HepG2 (cell line): Measurements from ENCODE around the gene CA6. TPM values are rescaled to one million over a fixed set of nuclear protein-coding genes. Genes with fewer than 3 reads are reported as not detected.

Experiments used
- ARNTL ChIP-seq: sonication (generic); formaldehyde crosslinking; IDR thresholded peaks from 2 replicates; pipeline ENCODE4 v1.4.0; 2020; ENCODE audit warnings: mild to moderate bottlenecking, missing genetic modification reagents
- DR1 ChIP-seq: sonication (generic); formaldehyde crosslinking; IDR thresholded peaks from 2 replicates; pipeline ENCODE4 v1.8.0; 2021; ENCODE audit warnings: mild to moderate bottlenecking, missing genetic modification reagents, inconsistent platforms
- EP300 ChIP-seq, 3 experiments: sonication (generic) in 1 of 3; formaldehyde crosslinking in 1 of 3; IDR thresholded peaks; 2 replicates each; pipeline versions ENCODE4 v1.5.1 to v1.6.1; 2011 to 2020; ENCODE audit warnings: low read depth in 2 of 3, low read length in 2 of 3, borderline replicate concordance in 1 of 3, improper control_type of control experiment in 1 of 3, mild to moderate bottlenecking in 1 of 3, missing genetic modification reagents in 1 of 3, moderate library complexity in 1 of 3
- GFI1 ChIP-seq: sonication (generic); formaldehyde crosslinking; IDR thresholded peaks from 2 replicates; pipeline ENCODE4 v1.5.0; 2020; ENCODE audit warnings: missing genetic modification reagents, mild to moderate bottlenecking, borderline replicate concordance
- HHEX ChIP-seq: IDR thresholded peaks from 2 replicates; pipeline ENCODE4 v1.6.1; 2016; ENCODE audit warnings: control low read depth
- JUN ChIP-seq: sonication (generic); formaldehyde crosslinking; IDR thresholded peaks from 2 replicates; pipeline ENCODE4 v1.4.0; 2020; ENCODE audit warnings: mild to moderate bottlenecking, missing genetic modification reagents
- KDM5B ChIP-seq: sonication (generic); formaldehyde crosslinking; IDR thresholded peaks from 2 replicates; pipeline ENCODE4 v1.4.0; 2020; ENCODE audit warnings: missing genetic modification reagents, mild to moderate bottlenecking, borderline replicate concordance
- NFRKB ChIP-seq: fragments of 450-650 bp; IDR thresholded peaks from 2 replicates; pipeline ENCODE4 v1.6.1; 2017
- RXRB ChIP-seq: IDR thresholded peaks from 2 replicates; pipeline ENCODE4 v1.6.1; 2016; ENCODE audit warnings: borderline replicate concordance, missing genetic modification reagents, missing compliant biosample characterization
- ZBTB1 ChIP-seq: sonication (generic); formaldehyde crosslinking; IDR thresholded peaks from 2 replicates; pipeline ENCODE4 v1.4.0; 2020; ENCODE audit warnings: missing genetic modification reagents, borderline replicate concordance
- ZMYM4 ChIP-seq: sonication (generic); formaldehyde crosslinking; IDR thresholded peaks from 2 replicates; pipeline ENCODE4 v1.8.1; 2023; ENCODE audit warnings: mild to moderate bottlenecking, missing genetic modification reagents
- ZNF317 ChIP-seq: sonication (generic); formaldehyde crosslinking; IDR thresholded peaks from 2 replicates; pipeline ENCODE4 v1.5.0; 2020; ENCODE audit warnings: mild to moderate bottlenecking, missing genetic modification reagents
- ZNF441 ChIP-seq: sonication (generic); formaldehyde crosslinking; IDR thresholded peaks from 2 replicates; pipeline ENCODE4 v1.7.0; 2021; ENCODE audit warnings: missing genetic modification reagents, borderline replicate concordance
- ZNF83 ChIP-seq: sonication (generic); formaldehyde crosslinking; IDR thresholded peaks from 2 replicates; pipeline ENCODE4 v1.4.0; 2020; ENCODE audit warnings: missing genetic modification reagents, mild to moderate bottlenecking, borderline replicate concordance
- polyA plus RNA-seq, 8 experiments: library from polyadenylated mRNA; depleted of rRNA in 3 of 8; stranded (reverse) in 7 of 8; unstranded in 1 of 8; fragments of >200 nt; fragmentation: Illumina TruSeq in 4 of 8; extraction: Trizol in 4 of 8; gene quantifications; 2 replicates each; pipeline versions ENCODE4 v1.2.1 to v1.2.3, GENCODE V29; 2011 to 2016; ENCODE audit warnings: low read depth in 4 of 8, missing spikeins in 1 of 8, mixed read lengths in 1 of 8; ENCODE audit not compliant: insufficient read depth in 1 of 8
- total RNA-seq, 5 experiments: library from RNA; depleted of rRNA; stranded (reverse); fragments of >200 nt; fragmentation: Illumina TruSeq; extraction: Trizol; gene quantifications; 2 replicates each; pipeline ENCODE4 v1.2.3, GENCODE V29; 2016; ENCODE audit warnings: low read depth in 1 of 5
- TF ChIP-seq, protein P1 (sequence below): sonication (generic); formaldehyde crosslinking; IDR thresholded peaks from 2 replicates; pipeline ENCODE4 v1.5.0; 2020; ENCODE audit warnings: mild to moderate bottlenecking, missing genetic modification reagents
- TF ChIP-seq, protein P2 (sequence below): sonication (generic); formaldehyde crosslinking; IDR thresholded peaks from 2 replicates; pipeline ENCODE4 v1.5.0; 2020; ENCODE audit warnings: mild to moderate bottlenecking, missing genetic modification reagents, moderate library complexity
- TF ChIP-seq, protein P3 (sequence below): sonication (generic); formaldehyde crosslinking; IDR thresholded peaks from one replicate; pipeline ENCODE4 v1.5.1; 2020; ENCODE audit warnings: mild to moderate bottlenecking, missing genetic modification reagents; ENCODE audit errors: not compliant biosample characterization

The CA6 gene
- total and polyA plus RNA-seq, 2 of the 13 experiments (the other 11 are each of a cell fraction or from before 2014, with no cell fraction given): not detected

DNA sequence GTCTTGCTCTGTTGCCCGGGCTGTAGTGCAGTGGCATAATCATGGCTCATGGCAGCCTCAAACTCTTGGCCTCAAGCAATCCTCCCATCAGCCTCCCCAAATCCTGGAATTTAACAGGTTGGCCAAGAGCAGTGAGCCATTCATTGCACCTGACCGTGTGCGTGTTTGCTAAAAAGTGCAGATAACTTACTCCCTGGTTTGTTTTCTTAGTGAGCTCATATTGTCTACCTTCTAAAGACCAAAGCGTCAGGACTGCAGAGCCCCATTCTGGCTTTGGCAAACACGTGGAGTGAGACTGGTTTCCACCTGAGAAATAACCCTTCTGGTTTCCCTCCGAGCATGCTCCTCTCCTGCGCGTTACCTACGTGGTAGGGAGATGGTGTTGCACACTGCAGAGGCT, 32.2 kb upstream of the CA6 start (continued):
- TF ChIP-seq ZMYM4 (CRISPR knock-in tag) (peak; percentile 45; the same call in 1 of the 2 replicates), KDM5B (CRISPR knock-in tag) (0 out of 2 replicates have a peak, but pooled peaks have one; percentile 32), EP300 (IDR thresholded peaks at IDR 0.05; ENCODE audit: low read depth in 2 of 2, low read length in 2 of 2) (no peak; a peak in 1 of 4 replicates), EP300 (CRISPR knock-in tag; IDR thresholded peaks at IDR 0.05; ENCODE audit: borderline replicate concordance) (peak; percentile 32; the same call in 1 of the 2 replicates), ZNF317 (CRISPR knock-in tag) (peak; percentile 37; the same call in 1 of the 2 replicates), ZBTB1 (CRISPR knock-in tag) (no peak), DR1 (CRISPR knock-in tag) (no peak), RXRB (CRISPR knock-in tag) (peak; percentile 77), HHEX (0 out of 2 replicates have a peak, but pooled peaks have one; percentile 19), JUN (CRISPR knock-in tag) (peak; percentile 79), GFI1 (CRISPR knock-in tag) (no peak), NFRKB (no peak), ZNF441 (peak; percentile 76; the same call in 1 of the 2 replicates), ARNTL (CRISPR knock-in tag) (peak; percentile 99), ZNF83 (CRISPR knock-in tag) (0 out of 2 replicates have a peak, but pooled peaks have one; percentile 61)
- TF ChIP-seq, protein P1, sequence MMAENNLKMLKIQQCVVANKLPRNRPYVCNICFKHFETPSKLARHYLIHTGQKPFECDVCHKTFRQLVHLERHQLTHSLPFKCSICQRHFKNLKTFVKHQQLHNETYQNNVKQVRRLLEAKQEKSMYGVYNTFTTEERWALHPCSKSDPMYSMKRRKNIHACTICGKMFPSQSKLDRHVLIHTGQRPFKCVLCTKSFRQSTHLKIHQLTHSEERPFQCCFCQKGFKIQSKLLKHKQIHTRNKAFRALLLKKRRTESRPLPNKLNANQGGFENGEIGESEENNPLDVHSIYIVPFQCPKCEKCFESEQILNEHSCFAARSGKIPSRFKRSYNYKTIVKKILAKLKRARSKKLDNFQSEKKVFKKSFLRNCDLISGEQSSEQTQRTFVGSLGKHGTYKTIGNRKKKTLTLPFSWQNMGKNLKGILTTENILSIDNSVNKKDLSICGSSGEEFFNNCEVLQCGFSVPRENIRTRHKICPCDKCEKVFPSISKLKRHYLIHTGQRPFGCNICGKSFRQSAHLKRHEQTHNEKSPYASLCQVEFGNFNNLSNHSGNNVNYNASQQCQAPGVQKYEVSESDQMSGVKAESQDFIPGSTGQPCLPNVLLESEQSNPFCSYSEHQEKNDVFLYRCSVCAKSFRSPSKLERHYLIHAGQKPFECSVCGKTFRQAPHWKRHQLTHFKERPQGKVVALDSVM (CRISPR knock-in tag): peak; percentile 89
- TF ChIP-seq, protein P2, sequence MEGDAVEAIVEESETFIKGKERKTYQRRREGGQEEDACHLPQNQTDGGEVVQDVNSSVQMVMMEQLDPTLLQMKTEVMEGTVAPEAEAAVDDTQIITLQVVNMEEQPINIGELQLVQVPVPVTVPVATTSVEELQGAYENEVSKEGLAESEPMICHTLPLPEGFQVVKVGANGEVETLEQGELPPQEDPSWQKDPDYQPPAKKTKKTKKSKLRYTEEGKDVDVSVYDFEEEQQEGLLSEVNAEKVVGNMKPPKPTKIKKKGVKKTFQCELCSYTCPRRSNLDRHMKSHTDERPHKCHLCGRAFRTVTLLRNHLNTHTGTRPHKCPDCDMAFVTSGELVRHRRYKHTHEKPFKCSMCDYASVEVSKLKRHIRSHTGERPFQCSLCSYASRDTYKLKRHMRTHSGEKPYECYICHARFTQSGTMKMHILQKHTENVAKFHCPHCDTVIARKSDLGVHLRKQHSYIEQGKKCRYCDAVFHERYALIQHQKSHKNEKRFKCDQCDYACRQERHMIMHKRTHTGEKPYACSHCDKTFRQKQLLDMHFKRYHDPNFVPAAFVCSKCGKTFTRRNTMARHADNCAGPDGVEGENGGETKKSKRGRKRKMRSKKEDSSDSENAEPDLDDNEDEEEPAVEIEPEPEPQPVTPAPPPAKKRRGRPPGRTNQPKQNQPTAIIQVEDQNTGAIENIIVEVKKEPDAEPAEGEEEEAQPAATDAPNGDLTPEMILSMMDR (CRISPR knock-in tag): no peak
- TF ChIP-seq, protein P3, sequence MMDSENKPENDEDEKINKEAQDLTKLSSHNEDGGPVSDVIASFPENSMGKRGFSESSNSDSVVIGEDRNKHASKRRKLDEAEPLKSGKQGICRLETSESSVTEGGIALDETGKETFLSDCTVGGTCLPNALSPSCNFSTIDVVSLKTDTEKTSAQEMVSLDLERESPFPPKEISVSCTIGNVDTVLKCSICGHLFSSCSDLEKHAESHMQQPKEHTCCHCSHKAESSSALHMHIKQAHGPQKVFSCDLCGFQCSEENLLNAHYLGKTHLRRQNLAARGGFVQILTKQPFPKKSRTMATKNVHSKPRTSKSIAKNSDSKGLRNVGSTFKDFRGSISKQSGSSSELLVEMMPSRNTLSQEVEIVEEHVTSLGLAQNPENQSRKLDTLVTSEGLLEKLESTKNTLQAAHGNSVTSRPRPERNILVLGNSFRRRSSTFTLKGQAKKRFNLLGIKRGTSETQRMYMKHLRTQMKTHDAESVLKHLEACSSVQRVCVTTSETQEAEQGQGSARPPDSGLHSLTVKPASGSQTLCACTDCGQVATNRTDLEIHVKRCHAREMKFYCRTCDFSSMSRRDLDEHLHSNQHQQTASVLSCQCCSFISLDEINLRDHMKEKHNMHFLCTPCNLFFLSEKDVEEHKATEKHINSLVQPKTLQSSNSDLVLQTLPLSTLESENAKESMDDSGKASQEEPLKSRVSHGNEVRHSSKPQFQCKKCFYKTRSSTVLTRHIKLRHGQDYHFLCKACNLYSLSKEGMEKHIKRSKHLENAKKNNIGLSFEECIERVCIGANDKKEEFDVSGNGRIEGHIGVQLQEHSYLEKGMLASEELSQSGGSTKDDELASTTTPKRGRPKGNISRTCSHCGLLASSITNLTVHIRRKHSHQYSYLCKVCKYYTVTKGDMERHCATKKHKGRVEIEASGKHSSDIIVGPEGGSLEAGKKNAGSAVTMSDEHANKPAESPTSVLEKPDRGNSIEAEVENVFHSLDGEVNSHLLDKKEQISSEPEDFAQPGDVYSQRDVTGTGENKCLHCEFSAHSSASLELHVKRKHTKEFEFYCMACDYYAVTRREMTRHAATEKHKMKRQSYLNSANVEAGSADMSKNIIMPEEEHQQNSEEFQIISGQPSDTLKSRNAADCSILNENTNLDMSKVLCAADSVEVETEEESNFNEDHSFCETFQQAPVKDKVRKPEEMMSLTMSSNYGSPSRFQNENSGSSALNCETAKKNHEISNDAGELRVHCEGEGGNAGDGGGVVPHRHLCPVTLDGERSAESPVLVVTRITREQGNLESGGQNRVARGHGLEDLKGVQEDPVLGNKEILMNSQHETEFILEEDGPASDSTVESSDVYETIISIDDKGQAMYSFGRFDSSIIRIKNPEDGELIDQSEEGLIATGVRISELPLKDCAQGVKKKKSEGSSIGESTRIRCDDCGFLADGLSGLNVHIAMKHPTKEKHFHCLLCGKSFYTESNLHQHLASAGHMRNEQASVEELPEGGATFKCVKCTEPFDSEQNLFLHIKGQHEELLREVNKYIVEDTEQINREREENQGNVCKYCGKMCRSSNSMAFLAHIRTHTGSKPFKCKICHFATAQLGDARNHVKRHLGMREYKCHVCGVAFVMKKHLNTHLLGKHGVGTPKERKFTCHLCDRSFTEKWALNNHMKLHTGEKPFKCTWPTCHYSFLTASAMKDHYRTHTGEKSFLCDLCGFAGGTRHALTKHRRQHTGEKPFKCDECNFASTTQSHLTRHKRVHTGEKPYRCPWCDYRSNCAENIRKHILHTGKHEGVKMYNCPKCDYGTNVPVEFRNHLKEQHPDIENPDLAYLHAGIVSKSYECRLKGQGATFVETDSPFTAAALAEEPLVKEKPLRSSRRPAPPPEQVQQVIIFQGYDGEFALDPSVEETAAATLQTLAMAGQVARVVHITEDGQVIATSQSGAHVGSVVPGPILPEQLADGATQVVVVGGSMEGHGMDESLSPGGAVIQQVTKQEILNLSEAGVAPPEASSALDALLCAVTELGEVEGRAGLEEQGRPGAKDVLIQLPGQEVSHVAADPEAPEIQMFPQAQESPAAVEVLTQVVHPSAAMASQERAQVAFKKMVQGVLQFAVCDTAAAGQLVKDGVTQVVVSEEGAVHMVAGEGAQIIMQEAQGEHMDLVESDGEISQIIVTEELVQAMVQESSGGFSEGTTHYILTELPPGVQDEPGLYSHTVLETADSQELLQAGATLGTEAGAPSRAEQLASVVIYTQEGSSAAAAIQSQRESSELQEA (CRISPR knock-in tag): peak; percentile 38
